Neutrophil (primary cell): Measurements from ENCODE around the gene TCF7.

Experiments used
- H3K27ac ChIP-seq: fragments of 200-600 bp; sonication (generic); 2 replicates; pipeline ENCODE4 v1.5.1; 2016; ENCODE audit warnings: mild to moderate bottlenecking, moderate library complexity
- H3K27me3 ChIP-seq: fragments of 200-600 bp; sonication (generic); 2 replicates; pipeline ENCODE4 v1.6.0; 2016; ENCODE audit warnings: mild to moderate bottlenecking
- H3K36me3 ChIP-seq: fragments of 200-600 bp; sonication (generic); 2 replicates; pipeline ENCODE4 v1.5.1; 2017
- H3K4me1 ChIP-seq, 2 experiments: fragments of 200-600 bp in 1 of 2; sonication (generic) in 1 of 2; 1 replicate in 1 of 2; 2 replicates in 1 of 2; pipeline versions ENCODE4 v1.5.1 to v1.6.1; 2013 to 2016; ENCODE audit warnings: low read depth in 1 of 2, low read length in 1 of 2, mild to moderate bottlenecking in 1 of 2, moderate library complexity in 1 of 2; ENCODE audit not compliant: control insufficient read depth in 1 of 2, insufficient read depth in 1 of 2
- H3K4me3 ChIP-seq, 2 experiments: fragments of 200-600 bp in 1 of 2; sonication (generic) in 1 of 2; 1 replicate in 1 of 2; 2 replicates in 1 of 2; pipeline ENCODE4 v1.5.1; 2013 to 2016; ENCODE audit warnings: low read depth in 1 of 2, low read length in 1 of 2, mild to moderate bottlenecking in 1 of 2, moderate library complexity in 1 of 2
- H3K9me3 ChIP-seq: fragments of 200-600 bp; sonication (generic); 2 replicates; pipeline ENCODE4 v1.5.1; 2016
- TF ChIP-seq, protein P1 (sequence below): fragments of 200-600 bp; sonication (generic); IDR thresholded peaks from 2 replicates; pipeline ENCODE4 v1.5.1; 2016; ENCODE audit warnings: antibody characterized with exemption

The TCF7 gene

GRCh38 chr5:134113902-134114875 is at the start of gene TCF7:
Gene TCF7 (plus strand): TSS chr5:134114681. CDS start chr5:134114907, 226 bp downstream.
- Histone ChIP-seq H3K9me3 (no peaks in the 10 kb centered on the region), H3K36me3 (no peaks in the 10 kb centered on the region), H3K4me3 (peak within 1 kb of the TSS; percentile 67 to 96), H3K27me3 (peaks cover 95% of the 10 kb centered on the region), H3K4me1 (peaks cover 10 to 17% of the 10 kb centered on the region in 2 experiments), H3K27ac (no peak within 1 kb of the TSS)
- TF ChIP-seq, protein P1, sequence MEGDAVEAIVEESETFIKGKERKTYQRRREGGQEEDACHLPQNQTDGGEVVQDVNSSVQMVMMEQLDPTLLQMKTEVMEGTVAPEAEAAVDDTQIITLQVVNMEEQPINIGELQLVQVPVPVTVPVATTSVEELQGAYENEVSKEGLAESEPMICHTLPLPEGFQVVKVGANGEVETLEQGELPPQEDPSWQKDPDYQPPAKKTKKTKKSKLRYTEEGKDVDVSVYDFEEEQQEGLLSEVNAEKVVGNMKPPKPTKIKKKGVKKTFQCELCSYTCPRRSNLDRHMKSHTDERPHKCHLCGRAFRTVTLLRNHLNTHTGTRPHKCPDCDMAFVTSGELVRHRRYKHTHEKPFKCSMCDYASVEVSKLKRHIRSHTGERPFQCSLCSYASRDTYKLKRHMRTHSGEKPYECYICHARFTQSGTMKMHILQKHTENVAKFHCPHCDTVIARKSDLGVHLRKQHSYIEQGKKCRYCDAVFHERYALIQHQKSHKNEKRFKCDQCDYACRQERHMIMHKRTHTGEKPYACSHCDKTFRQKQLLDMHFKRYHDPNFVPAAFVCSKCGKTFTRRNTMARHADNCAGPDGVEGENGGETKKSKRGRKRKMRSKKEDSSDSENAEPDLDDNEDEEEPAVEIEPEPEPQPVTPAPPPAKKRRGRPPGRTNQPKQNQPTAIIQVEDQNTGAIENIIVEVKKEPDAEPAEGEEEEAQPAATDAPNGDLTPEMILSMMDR: no peak

DNA sequence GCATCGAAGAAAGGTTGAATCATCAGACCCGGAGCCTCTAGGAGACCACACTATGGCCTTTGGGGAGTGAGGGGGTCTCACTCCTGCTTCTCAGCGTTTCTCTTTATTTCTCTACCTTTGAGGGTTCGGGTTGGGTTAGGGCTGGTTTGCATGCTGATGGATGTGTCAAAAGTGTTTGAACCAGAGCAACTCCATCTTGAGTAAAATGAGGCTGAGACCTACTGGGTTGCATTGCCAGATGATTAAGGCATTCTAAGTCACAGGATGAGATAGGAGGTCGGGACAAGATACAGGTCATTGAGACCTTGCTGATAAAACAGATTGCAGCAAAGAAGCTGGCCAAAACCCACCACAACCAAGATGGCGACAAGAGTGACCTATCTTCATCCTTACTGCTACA is 44.9 kb upstream of the TCF7 start:
- Histone ChIP-seq H3K27ac (no peak overlapping the region), H3K4me1 (peaks cover 0 to 6% of the 10 kb centered on the region in 2 experiments)

GRCh38 chr5:134070725-134071613 is 43.5 kb upstream of the TCF7 start:
- Histone ChIP-seq H3K4me1 (peaks cover 0 to 6% of the 10 kb centered on the region in 2 experiments), H3K27me3 (peaks cover 57% of the 10 kb centered on the region), H3K9me3 (no peaks in the 10 kb centered on the region), H3K36me3 (no peaks in the 10 kb centered on the region), H3K27ac (no peak overlapping the region), H3K4me3 (no peak overlapping the region)
- TF ChIP-seq, protein P1: no peak

More for the DNA sequence above, 44.9 kb upstream of the TCF7 start:
- H3K4me3 ChIP-seq: no peak overlapping the region
- no peaks in the 10 kb centered on the region for H3K9me3 ChIP-seq
- no peaks in the 10 kb centered on the region for H3K36me3 ChIP-seq
- peaks cover 57% of the 10 kb centered on the region for H3K27me3 ChIP-seq
- TF ChIP-seq, protein P1: no peak

- Histone ChIP-seq H3K27me3 (peaks cover 57% of the 10 kb centered on the region), H3K4me3 (no peak overlapping the region), H3K4me1 (peaks cover 0 to 6% of the 10 kb centered on the region in 2 experiments), H3K27ac (no peak overlapping the region), H3K36me3 (no peaks in the 10 kb centered on the region), H3K9me3 (no peaks in the 10 kb centered on the region)
- TF ChIP-seq, protein P1: no peak
Observed at GRCh38 chr5:134071614-134072207, 42.8 kb upstream of the TCF7 start.
